GM12892 (cell line): Measurements from ENCODE around the gene PCNX2.

ENCODE experiments used
- POLR2A ChIP-seq: IDR thresholded peaks from 2 replicates; pipeline ENCODE4 v1.6.1; 2011; ENCODE audit warnings: low read depth, low read length, control low read depth
- POLR2AphosphoS5 ChIP-seq: IDR thresholded peaks from 2 replicates; pipeline ENCODE4 v1.6.1; 2011; ENCODE audit warnings: low read depth, low read length, control low read depth
- TAF1 ChIP-seq: IDR thresholded peaks from 2 replicates; pipeline ENCODE4 v1.6.1; 2011; ENCODE audit warnings: low read depth, mild to moderate bottlenecking, control low read depth, low read length, borderline replicate concordance

- TF ChIP-seq POLR2A (no peak), TAF1 (no peak), POLR2AphosphoS5 (no peak)
These were observed 313.1 kb downstream of the PCNX2 start for GRCh38 chr1:232982238-232982944.
